Effector memory CD8-positive, alpha-beta T cell (primary cell): Measurements from ENCODE around the gene IRX6.

Source experiments
- ATAC-seq: fragments of 150-1000 bp; cut with Tn5 transposase; replicated peaks from 2 replicates; pipeline ENCODE4 v1.10.0; 2021; ENCODE audit warnings: mild to moderate bottlenecking, moderate library complexity
- DNase-seq, 3 experiments: peaks; one replicate each; pipeline ENCODE4 v3.0.0; 2021
- H3K27ac Mint-ChIP-seq, 2 donors: one replicate each; pipeline ENCODE4 v1.8.0; 2022; ENCODE audit warnings: mild to moderate bottlenecking in 2 of 2, mixed read lengths in 2 of 2, moderate library complexity in 2 of 2
- H3K27me3 Mint-ChIP-seq, 2 donors: one replicate each; pipeline ENCODE4 v1.8.0; 2022; ENCODE audit warnings: mixed read lengths in 2 of 2
- H3K36me3 Mint-ChIP-seq: one replicate; pipeline ENCODE4 v1.8.0; 2022; ENCODE audit warnings: mild to moderate bottlenecking, moderate library complexity, mixed read lengths; ENCODE audit not compliant: insufficient read depth
- H3K4me1 Mint-ChIP-seq, 2 donors: one replicate each; pipeline ENCODE4 v1.8.0; 2022; ENCODE audit warnings: low read depth in 2 of 2, mixed read lengths in 2 of 2
- H3K4me3 Mint-ChIP-seq, 2 donors: one replicate each; pipeline ENCODE4 v1.8.0; 2022; ENCODE audit warnings: mild to moderate bottlenecking in 2 of 2, mixed read lengths in 2 of 2, moderate library complexity in 2 of 2
- H3K9me3 Mint-ChIP-seq, 2 donors: one replicate each; pipeline ENCODE4 v1.8.0; 2022; ENCODE audit warnings: mixed read lengths in 2 of 2
- total RNA-seq, 9 experiments: gene quantifications; one replicate each; lab custom pipeline; 2026; lab: John Stamatoyannopoulos, UW

IRX6 gene
- 0 to 0.06 (median 0) reads per million in 9 experiments for total RNA-seq

DNA sequence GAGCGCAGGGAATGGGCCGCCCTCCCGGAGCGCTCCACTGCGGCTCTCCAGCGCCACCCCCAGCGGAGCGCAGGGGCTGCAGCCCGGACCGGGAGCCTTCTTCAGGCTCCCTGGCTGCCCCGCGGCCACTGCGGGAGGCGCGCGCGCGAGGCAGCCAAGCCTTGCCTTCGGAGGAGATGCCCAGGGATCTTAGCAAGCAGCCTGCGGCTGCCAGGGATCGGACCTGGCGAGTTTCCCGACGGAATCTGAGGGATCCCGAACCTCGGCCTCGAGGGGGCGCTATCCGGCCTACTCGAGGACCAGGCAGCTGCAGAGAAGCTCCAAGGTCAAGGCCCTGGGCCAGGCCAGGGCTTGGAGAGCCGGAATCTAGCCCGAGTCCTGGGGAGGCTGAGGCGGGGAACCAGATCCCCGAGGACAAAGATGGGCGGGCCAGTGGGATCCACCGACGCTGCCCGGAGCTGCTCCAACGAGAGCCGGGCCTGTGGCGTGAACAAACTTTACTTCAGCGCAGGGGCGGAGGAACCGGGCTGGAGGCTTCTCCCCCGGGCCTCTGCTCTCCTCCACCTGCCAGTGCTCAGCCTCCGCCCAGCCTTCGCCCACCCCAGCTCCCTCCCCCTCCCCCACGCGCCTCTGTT, at the start of gene IRX6:
Gene IRX6 (plus strand): TSS at position 567 of the 635 bp plus-strand sequence. CDS start 889 bp downstream, outside the sequence.
- H3K36me3 Mint-ChIP-seq = no peaks in the 10 kb centered on the region
- H3K27ac Mint-ChIP-seq = no peak within 1 kb of the TSS
- H3K27me3 Mint-ChIP-seq = peaks cover 39 to 58% of the 10 kb centered on the region in 2 donors
- no peaks in the 10 kb centered on the region for H3K9me3 Mint-ChIP-seq
- H3K4me3 Mint-ChIP-seq = no peak within 1 kb of the TSS
- H3K4me1 Mint-ChIP-seq = peaks cover 0 to 6% of the 10 kb centered on the region in 2 donors
- ATAC-seq (no peak), DNase-seq (no peak)

DNA sequence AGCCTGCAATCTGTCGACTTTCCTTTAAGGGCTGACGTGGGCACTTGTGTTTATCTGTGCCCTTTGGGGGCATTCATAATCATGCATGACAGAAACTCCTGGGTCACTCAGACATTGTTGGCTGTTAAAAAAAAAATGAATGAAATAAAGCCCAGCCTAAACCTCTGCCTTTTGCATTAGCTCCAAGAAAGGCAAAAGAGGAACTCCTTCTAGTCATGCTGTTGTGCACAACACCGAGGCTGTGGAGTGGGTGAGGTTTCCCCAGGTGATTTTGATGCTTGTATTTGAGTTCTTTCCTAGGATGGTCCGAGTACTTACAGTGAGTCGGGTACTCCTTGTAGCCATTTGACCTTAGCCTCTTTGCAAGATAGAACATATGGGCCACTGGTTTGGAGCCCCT, 49.6 kb upstream of the IRX6 start:
- Mint-ChIP-seq H3K4me3 (no peak overlapping the region), H3K36me3 (no peaks in the 10 kb centered on the region), H3K27me3 (peaks cover 0 to 8% of the 10 kb centered on the region in 2 donors), H3K27ac (no peak overlapping the region), H3K9me3 (no peaks in the 10 kb centered on the region), H3K4me1 (no peaks in the 10 kb centered on the region)
- ATAC-seq (no peak), DNase-seq (no peak)

DNA sequence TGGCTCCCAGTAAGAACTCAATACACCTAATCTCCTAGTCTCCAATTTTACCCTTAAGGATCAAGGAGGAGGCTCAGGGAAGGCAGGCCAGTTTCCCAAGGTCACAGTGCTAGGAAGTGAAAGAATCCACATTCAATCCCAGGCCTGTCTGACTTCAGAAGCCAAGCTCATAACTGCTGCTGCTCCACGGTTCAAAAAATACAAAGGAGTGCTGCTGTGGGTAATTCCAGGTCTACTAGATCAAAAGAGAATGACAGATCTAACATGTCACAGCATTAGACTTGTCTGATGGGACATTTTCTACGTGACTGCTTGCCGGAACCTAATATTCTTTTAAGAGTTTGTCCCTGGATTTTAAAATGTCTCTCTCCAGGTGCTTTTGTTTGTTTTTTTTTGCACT, 48.8 kb upstream of the IRX6 start:
- peaks cover 0 to 8% of the 10 kb centered on the region in 2 donors for H3K27me3 Mint-ChIP-seq
- no peak overlapping the region for H3K4me3 Mint-ChIP-seq
- H3K36me3 Mint-ChIP-seq = no peaks in the 10 kb centered on the region
- no peaks in the 10 kb centered on the region for H3K4me1 Mint-ChIP-seq
- ATAC-seq = no peak
- no peak for DNase-seq
- no peak overlapping the region for H3K27ac Mint-ChIP-seq
- no peaks in the 10 kb centered on the region for H3K9me3 Mint-ChIP-seq

DNA sequence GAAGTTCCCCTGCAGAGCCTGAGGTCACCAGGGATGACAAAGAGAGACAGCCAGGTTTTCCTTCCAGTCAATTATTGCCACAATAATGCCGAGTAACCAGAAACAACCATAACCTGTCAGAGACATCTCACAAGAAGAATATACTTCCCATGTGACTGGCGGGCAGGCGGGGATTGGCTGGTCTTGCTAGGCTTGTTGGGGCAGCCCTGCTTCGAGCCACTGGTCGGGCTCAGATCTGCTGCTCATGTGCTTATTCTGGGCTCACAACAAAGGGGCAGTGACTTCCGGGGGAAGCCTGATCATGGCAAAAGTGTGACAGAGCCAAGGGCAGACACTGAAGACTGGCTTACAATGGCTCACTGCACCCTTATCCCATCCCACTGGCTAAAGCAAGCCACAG, 48.1 kb upstream of the IRX6 start:
- Mint-ChIP-seq H3K36me3 (no peaks in the 10 kb centered on the region), H3K4me3 (no peak overlapping the region), H3K9me3 (no peaks in the 10 kb centered on the region), H3K4me1 (no peaks in the 10 kb centered on the region), H3K27ac (no peak overlapping the region), H3K27me3 (peaks cover 0 to 8% of the 10 kb centered on the region in 2 donors)
- DNase-seq (no peak), ATAC-seq (no peak)

DNA sequence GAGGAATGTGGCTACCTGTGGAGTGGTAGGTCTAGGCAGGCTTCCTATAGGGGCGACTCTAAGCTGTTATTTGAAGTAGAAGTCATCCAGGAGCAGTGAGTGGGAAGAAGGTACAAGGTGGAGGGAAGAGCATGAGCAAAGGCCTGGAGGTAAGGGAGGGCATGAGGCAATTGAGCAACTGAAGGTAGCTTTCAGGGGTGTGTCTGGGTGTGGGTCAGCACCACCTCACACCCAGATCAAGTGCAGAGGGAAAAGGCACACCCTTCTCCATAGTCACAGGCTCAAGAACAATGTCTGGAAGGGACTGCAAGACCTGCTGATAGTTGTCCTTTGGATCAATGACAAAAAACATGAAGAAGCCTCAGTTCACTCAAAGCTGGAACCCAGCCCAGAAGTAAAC, 46.5 kb upstream of the IRX6 start:
- H3K4me1 Mint-ChIP-seq = no peaks in the 10 kb centered on the region
- H3K4me3 Mint-ChIP-seq = no peak overlapping the region
- H3K27me3 Mint-ChIP-seq = peaks cover 0 to 16% of the 10 kb centered on the region in 2 donors
- H3K36me3 Mint-ChIP-seq = no peaks in the 10 kb centered on the region
- ATAC-seq (no peak), DNase-seq (no peak)
- H3K27ac Mint-ChIP-seq = no peak overlapping the region
- no peaks in the 10 kb centered on the region for H3K9me3 Mint-ChIP-seq

DNA sequence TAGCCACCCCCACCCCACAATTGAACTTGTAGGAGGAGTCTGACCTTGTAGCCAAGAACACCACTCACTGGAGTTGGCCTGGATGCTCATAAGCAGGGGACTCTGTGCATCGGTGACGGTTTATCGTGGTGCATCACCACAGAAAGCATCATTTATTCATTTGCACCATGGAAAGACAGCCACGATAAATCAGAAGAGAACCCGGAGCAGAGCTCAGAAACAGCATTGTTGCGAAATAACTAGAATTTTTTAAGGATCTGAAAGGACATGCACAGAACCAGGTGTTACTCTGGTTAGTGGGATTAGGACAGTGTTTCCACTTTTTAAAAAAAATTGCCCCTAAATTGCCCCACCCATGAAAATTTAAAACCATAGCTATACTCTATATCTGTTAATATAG, 44.4 kb upstream of the IRX6 start:
- ATAC-seq (no peak), DNase-seq (no peak)
- Mint-ChIP-seq H3K4me3 (no peak overlapping the region), H3K4me1 (no peaks in the 10 kb centered on the region), H3K9me3 (no peaks in the 10 kb centered on the region), H3K36me3 (no peaks in the 10 kb centered on the region), H3K27me3 (peaks cover 0 to 21% of the 10 kb centered on the region in 2 donors), H3K27ac (no peak overlapping the region)

DNA sequence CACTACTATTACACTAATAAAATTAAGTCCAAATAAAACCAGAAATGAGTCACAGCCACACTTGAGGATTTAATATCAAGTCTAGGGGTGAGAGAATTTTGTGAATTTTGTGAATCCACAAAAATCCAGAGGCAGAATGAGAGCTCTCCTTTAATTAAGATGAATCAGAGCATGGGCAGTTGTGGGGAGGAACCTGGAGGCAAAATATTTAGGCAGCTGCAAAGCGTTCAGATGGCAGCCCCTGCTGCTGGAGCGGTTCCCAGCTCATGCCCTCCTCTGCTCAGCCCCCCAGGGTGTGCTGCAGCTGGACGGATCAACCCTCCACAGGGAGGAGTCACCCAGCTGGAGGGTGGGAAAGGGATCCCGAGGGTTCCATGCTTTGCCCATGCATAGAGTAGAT, 43.4 kb upstream of the IRX6 start:
- no peak overlapping the region for H3K27ac Mint-ChIP-seq

DNA sequence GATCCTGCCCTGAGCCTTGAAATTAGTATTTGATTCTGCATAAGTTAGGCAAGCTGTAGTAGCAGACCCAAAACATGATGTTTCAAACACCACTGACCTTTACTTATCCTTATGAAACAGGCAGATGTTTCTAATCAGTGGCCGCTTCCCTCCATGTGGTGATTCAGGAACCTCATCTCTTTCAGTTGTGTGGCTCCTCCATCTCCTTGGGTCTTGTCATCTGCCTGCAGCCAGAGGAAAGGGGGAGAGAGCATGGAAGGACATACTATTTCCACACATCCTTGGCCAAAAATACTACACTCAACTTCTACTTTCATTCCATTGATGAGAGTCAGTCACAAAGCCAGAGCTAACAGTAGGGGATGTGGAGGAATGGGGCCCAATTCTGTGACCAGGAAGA, 41.6 kb upstream of the IRX6 start:
- ATAC-seq = no peak
- Mint-ChIP-seq H3K4me3 (no peak overlapping the region), H3K4me1 (no peaks in the 10 kb centered on the region), H3K36me3 (no peaks in the 10 kb centered on the region), H3K27me3 (peaks cover 0 to 13% of the 10 kb centered on the region in 2 donors), H3K9me3 (peaks cover 0 to 1% of the 10 kb centered on the region in 2 donors), H3K27ac (no peak overlapping the region)
- DNase-seq = no peak

More for the DNA sequence above, 43.4 kb upstream of the IRX6 start:
- no peaks in the 10 kb centered on the region for H3K9me3 Mint-ChIP-seq
- peaks cover 0 to 21% of the 10 kb centered on the region in 2 donors for H3K27me3 Mint-ChIP-seq
- DNase-seq = no peak
- ATAC-seq = no peak
- no peaks in the 10 kb centered on the region for H3K36me3 Mint-ChIP-seq
- no peaks in the 10 kb centered on the region for H3K4me1 Mint-ChIP-seq
- no peak overlapping the region for H3K4me3 Mint-ChIP-seq

DNA sequence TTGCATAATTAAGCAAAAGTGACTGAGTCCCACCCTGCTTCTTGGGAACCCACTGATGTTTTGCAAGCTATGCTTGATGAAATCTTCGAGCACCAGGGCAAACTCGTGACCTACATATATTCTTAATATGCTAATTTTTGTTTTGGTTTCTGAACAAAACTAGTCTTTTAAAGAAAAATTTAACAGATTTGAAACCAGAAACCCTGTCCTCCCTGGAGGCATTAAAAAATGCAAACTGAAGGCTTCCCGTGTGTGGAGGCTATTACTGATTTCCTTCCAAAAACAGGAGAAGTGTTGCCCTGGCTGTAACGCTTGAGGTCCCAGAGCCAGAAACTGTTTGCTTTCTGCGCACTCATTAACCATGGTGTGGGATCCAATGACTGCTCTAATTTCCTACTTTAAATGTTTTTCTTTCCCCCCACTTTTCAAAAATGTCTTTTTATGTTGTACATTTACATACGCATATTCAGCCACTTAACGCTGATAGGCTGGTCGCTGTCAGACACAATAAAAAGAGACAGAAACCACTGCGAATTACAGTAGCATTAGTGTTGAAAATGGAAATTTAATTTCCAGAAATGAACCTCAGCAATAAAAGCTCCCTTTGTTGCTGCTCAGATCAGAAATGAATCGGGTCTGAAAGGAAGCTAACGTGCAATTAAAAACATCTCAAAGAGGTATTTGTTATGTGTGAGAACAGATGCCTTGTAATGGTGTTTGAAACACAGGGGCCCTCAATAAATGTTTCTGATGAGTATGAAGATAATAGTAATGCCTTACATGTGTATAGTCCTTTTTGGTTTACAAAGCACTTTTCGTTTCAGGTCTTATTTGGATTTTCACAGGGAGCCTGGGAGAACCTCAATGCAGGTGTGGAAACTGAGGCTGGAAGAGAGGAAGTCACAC, 39.9 kb upstream of the IRX6 start:
- Mint-ChIP-seq H3K27ac (no peak overlapping the region), H3K4me1 (no peaks in the 10 kb centered on the region), H3K9me3 (peaks cover 0 to 3% of the 10 kb centered on the region in 2 donors), H3K27me3 (peaks cover 0 to 13% of the 10 kb centered on the region in 2 donors), H3K36me3 (no peaks in the 10 kb centered on the region), H3K4me3 (no peak overlapping the region)
- ATAC-seq (no peak), DNase-seq (no peak)

DNA sequence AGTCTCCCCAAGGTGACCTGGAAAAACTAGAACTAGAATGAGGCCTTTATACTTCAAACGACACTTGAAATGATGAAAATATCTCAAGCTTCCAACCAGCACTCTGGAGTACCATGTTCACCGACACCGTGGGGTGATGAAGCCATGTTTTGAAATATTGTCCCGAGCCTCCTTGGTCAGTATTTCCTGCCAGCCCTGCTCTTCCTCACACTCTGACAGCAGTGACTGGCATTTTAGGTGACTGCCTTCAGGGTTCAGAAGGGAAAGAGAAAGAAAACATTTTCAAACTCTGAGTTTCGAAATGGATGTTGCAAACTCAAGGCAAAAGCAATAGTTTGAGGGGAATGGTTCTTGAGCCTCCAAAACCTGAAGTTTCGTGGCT, 39.3 kb upstream of the IRX6 start:
- Mint-ChIP-seq H3K36me3 (no peaks in the 10 kb centered on the region), H3K4me3 (no peak overlapping the region), H3K9me3 (peaks cover 0 to 3% of the 10 kb centered on the region in 2 donors), H3K27ac (no peak overlapping the region), H3K27me3 (peaks cover 0 to 13% of the 10 kb centered on the region in 2 donors), H3K4me1 (no peaks in the 10 kb centered on the region)
- no peak for DNase-seq
- no peak for ATAC-seq

DNA sequence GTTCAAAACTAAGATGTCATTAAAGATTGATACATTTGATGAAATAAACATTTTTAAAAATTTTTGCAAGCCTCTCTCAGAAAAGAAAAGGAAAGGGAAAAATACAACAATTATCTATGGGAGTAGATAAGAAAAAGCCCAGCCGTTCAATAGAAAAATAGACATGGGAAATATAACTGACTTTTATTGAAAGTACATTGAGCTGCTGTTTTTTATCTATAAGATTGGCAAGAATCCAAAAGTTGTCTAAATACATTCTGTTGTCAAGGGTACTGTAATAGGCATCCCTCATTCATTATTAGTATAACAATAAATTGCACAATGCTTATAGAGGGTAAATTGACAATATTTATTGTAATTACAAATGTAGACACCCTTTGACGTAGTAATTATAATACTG, 38.4 kb upstream of the IRX6 start:
- H3K27me3 Mint-ChIP-seq = peaks cover 0 to 13% of the 10 kb centered on the region in 2 donors
- DNase-seq (no peak), ATAC-seq (no peak)
- no peaks in the 10 kb centered on the region for H3K36me3 Mint-ChIP-seq
- H3K4me3 Mint-ChIP-seq = no peak overlapping the region
- H3K27ac Mint-ChIP-seq = no peak overlapping the region
- H3K9me3 Mint-ChIP-seq = peaks cover 0 to 3% of the 10 kb centered on the region in 2 donors
- H3K4me1 Mint-ChIP-seq = no peaks in the 10 kb centered on the region

DNA sequence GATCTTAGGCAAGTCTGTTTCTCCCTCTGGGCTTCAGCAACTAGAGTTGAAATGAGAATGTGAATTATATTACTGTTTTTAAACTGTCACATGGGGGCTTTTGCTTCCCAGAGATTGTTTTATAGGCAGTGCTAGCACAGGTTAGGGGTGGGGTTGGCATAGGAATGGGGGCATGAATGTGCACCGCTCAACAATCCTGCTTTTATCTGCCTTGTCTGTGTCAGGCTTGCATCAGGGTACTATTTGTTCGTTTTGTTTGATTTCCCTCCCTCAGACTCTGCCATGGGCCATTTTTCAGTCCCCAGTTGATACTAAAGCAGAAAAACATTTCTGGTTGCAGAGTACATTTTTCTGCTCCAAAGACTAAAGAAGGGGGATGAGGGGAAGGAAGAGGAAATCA, 34.6 kb upstream of the IRX6 start:
- no peaks in the 10 kb centered on the region for H3K4me1 Mint-ChIP-seq
- H3K27ac Mint-ChIP-seq = no peak overlapping the region
- H3K4me3 Mint-ChIP-seq = no peak overlapping the region
- DNase-seq = no peak
- peaks cover 0 to 3% of the 10 kb centered on the region in 2 donors for H3K9me3 Mint-ChIP-seq
- H3K27me3 Mint-ChIP-seq = peaks cover 0 to 11% of the 10 kb centered on the region in 2 donors
- no peak for ATAC-seq
- no peaks in the 10 kb centered on the region for H3K36me3 Mint-ChIP-seq

DNA sequence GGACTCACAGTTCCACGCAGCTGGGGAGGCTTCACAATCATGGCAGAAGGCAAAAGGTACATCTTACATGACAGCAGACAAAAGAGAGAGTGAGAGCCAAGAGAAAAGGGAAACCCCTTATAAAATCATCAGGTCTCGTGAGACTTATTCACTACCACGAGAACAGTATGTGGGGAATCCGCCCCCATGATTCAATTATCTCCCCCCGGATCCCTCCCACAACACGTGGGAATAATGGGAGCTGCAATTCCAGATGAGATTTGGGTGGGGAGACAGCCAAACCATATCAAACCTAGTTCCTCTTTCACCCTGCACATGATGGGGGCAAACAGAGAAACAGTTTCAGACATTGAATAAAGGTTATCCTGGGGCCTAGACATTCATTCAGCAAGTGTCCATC, 32.2 kb upstream of the IRX6 start:
- Mint-ChIP-seq H3K36me3 (no peaks in the 10 kb centered on the region), H3K27ac (no peak overlapping the region), H3K27me3 (peaks cover 0 to 11% of the 10 kb centered on the region in 2 donors), H3K4me3 (no peak overlapping the region), H3K9me3 (peaks cover 0 to 3% of the 10 kb centered on the region in 2 donors), H3K4me1 (no peaks in the 10 kb centered on the region)
- ATAC-seq (no peak), DNase-seq (no peak)

DNA sequence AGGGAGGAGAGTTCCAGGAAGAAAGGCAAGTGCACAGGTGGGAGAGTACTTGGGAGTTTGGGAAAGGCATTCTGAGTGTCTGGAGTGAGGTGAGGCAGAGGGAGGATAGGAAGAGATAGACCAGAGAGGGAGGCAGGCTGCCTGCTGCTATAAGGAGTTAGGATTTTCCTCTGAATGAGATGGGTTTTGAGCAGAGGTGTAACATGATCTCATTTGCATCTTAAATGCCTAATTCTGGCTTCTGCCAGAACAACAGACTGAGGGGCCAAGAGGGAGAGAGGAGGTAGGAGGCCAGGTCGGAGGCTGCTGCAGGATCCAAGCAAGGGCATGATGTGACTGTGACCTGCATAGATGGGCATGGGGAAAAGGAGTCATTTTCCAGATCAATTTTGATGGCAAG, 31.5 kb upstream of the IRX6 start:
- Mint-ChIP-seq H3K36me3 (no peaks in the 10 kb centered on the region), H3K4me1 (no peaks in the 10 kb centered on the region), H3K9me3 (peaks cover 0 to 2% of the 10 kb centered on the region in 2 donors), H3K4me3 (no peak overlapping the region), H3K27ac (no peak overlapping the region), H3K27me3 (peaks cover 0 to 11% of the 10 kb centered on the region in 2 donors)
- DNase-seq (no peak), ATAC-seq (no peak)
